ENCODE data around the gene KLHL2.
A peak's percentile ranks its signal among the peaks of the same experiment; 100 is the strongest.
"Not testable (repeated sequence)": the region's sequence is repeated elsewhere in the genome, so short reads cannot be mapped to it uniquely, and the experiment has no call there.

Gene KLHL2

DNA sequence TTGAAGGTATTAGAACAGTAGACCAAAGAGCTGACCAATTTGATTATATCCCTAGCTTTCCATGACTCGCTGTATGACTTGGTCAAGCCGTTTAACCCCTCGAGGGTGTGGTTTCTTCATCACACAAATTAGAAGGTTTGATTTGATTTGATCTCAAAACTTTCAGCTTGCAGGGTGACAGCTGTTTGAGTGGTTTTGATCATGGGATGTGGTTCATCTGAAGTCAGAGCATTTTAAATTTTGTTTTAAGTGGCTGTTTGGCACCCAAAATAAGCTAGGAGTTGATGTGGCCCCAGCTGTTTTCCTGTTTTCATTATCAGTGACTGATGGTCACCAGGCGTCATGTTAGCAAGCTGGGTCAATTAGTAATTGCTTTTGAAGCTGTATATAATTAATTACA is 52.4 kb downstream of the KLHL2 start:
- not testable (repeated sequence) for H3K4me3 ChIP-seq (ENCODE audit: low read length); DNase-seq (ENCODE audit: low read depth)

DNA sequence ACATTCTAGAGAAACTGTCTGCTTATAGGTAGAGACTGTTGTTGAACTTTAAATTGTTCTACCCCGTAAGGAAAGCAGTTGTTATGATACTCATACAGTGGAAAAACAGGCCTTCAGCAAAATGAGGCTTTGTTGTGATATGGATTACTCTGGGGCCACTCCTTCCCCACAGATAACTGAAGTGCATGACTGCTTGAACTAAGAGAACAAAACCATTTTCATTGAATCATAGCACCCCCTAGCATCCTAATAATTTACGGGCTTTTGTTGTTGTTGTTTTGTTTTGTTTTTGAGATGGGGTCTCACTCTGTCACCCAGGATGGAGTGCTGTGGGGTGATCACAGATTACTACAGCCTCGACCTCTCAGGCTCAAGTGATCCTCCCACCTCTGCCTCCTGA is 54.9 kb downstream of the KLHL2 start:
- DNase-seq (ENCODE audit: low read depth): peak; percentile 2
- H3K4me3 ChIP-seq (ENCODE audit: low read length): not testable (repeated sequence)

DNA sequence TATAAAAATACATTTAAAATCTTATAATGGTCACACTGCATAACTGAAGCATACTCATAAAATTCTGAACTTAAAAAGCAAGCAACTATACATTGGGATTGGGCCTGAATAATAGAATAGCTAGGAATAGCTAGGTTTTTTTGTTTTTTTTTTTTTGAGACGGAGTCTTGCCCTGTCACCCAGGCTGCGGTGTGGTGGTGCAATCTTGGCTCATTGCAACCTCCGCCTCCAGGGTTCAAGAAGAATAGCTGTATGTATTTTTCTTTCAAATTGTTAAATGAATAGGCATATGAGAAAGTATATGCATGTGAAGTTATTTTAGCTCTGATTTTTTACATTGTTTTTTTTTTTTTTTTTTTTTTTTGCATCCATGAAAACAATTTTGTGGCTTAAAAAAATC is 56.1 kb downstream of the KLHL2 start:
- H3K4me3 ChIP-seq (ENCODE audit: low read length); DNase-seq (ENCODE audit: low read depth): not testable (repeated sequence)

DNA sequence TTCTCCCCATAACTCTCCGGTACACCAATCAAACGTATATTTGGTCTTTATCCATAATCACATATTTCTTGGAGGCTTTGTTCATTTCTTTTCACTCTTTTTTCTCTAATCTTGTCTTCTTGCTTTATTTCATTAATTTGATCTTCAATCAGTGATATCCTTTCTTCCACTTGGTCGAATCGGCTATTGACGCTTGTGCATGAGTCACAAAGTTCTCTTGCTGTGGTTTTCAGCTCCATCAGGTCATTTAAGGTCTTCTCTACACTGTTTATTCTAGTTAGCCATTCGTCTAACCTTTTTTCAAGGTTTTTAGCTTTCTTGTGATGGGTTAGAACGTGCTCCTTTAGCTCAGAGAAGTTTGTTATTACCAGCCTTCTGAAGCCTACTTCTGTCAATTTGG is 62.6 kb downstream of the KLHL2 start:
- not testable (repeated sequence) for H3K4me3 ChIP-seq (ENCODE audit: low read length); DNase-seq (ENCODE audit: low read depth)

DNA sequence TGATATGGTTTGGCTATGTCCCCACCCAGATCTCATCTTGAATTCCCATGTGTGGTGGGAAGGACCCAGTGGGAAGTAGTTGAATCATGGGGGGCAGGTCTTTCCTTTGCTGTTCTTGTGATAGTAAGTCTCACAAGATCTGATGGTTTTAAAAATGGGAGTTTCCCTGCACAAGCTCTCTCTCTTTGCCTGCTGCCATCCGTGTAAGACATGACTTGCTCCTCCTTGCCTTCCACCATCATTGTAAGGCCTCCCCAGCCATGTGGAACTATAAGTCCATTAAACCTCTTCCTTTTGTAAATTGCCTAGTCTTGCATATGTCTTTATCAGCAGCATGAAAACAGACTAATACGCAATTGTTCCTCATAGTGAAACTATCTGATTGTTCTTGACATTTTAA is 66.1 kb downstream of the KLHL2 start:
- H3K4me3 ChIP-seq (ENCODE audit: low read length); DNase-seq (ENCODE audit: low read depth): not testable (repeated sequence)

DNA sequence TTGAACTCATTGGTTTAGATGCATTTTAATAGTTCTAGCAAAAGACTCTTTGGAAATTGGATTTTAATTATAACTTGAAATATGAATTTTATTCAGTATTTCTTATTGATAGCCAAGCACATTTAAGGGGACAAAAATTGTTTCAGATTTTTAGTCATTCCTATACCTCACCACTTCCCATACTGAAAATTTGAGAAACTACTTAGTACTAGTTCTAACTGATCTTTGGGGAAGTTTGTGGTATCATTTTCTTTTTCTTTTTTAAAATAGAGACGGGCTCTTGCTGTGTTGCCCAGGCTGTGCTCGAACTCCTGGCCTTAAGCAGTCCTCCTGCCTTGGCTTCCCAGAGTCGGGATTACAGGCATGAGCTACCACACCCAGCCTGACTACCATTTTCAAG is 68.0 kb downstream of the KLHL2 start:
- DNase-seq (ENCODE audit: low read depth); H3K4me3 ChIP-seq (ENCODE audit: low read length): not testable (repeated sequence)

DNA sequence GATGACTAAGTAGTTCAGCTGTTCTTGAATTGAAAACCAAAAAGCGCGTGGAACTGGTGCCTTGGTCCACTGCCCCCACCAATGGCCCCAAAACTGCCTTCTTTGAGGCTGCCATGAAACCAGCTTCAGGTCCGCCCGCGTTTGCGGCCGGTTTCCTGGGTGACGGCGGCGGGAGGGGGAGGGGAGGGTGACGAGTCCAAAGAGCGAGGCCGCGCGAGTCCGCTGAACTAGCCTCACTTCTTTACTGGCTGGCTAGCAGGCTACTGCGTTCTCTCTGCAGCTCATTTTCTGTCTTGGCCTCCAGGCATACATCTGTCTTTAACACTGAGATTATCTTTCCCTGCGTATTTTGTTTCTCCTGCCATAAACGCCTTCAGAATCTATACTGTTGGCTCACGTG is 72.2 kb downstream of the KLHL2 start:
- DNase-seq (ENCODE audit: low read depth); H3K4me3 ChIP-seq (ENCODE audit: low read length): not testable (repeated sequence)

DNA sequence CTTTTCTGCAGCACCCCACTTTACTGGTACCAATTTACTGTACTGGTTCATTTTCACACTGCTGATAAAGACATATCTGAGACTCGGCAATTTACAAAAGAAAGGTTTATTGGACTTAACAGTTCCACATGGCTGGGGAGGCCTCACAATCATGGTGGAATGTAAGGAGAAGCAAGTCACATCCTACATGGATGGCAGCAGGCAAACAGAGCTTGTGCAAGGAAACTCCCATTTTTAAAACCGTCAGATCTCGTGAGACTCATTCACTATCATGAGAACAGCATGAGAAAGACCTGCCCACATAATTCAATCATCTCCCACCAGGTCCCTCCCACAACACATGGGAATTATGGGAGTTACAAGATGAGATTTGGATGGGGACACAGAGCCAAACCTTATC is 77.3 kb downstream of the KLHL2 start:
- DNase-seq (ENCODE audit: low read depth); H3K4me3 ChIP-seq (ENCODE audit: low read length): not testable (repeated sequence)

DNA sequence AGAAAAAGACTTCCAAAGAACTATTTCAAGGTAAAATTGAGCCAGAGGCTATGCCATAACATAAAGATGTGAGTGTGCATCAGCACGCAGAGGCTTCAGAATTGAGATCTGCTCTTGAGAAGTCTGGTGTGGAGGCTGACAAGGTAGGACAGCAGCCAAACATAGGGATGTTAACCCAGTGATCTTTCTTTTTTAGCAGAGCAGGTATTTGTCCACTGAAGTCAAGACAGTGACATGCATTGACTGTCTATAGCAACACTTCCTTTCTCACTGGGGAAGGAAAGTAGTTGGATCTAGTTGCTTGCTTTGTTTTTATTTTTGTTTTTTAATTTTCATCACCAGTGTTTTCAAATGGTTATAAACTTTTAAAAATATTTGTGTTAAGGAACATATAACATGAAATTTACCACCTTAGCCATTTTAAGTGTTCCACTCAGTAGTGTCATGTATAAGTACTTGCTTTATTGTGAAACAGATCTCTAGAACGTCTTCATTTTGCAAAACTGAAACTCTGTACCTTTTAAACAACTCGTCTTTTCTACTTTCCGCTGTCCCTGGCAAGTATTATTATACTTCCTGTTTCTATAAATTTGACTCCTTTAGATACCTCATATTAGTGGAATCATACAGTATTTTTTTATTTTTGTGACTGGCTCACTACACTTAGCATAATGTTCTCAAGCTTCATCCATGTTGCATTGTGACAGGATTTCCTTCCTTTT is 79.4 kb downstream of the KLHL2 start:
- not testable (repeated sequence) for DNase-seq (ENCODE audit: low read depth); H3K4me3 ChIP-seq (ENCODE audit: low read length)

DNA sequence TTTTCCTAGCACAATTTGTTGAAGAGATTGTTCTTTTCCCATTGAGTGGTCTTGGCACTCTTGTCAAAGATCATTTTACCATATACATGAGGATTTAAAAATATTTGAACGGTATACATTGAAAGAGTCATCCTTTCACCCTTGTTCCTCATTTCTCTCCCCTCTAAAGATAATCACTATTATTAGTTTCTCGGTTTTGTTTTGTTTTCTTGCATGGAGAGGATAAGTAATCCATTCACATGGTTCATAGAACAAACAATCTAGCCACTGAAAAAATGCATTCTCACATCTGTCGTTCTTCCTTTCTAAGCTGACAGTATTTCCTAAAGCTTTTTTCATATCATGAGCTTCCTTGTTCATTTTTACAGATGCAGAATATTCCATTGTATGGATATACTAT is 80.9 kb downstream of the KLHL2 start:
- TF ChIP-seq, protein P1, sequence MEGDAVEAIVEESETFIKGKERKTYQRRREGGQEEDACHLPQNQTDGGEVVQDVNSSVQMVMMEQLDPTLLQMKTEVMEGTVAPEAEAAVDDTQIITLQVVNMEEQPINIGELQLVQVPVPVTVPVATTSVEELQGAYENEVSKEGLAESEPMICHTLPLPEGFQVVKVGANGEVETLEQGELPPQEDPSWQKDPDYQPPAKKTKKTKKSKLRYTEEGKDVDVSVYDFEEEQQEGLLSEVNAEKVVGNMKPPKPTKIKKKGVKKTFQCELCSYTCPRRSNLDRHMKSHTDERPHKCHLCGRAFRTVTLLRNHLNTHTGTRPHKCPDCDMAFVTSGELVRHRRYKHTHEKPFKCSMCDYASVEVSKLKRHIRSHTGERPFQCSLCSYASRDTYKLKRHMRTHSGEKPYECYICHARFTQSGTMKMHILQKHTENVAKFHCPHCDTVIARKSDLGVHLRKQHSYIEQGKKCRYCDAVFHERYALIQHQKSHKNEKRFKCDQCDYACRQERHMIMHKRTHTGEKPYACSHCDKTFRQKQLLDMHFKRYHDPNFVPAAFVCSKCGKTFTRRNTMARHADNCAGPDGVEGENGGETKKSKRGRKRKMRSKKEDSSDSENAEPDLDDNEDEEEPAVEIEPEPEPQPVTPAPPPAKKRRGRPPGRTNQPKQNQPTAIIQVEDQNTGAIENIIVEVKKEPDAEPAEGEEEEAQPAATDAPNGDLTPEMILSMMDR (IDR thresholded peaks at IDR 0.05; ENCODE audit: insufficient read depth, low read depth, low read length, missing control alignments): no peak
- H3K4me3 ChIP-seq (ENCODE audit: low read length): no peak overlapping the region
- DNase-seq (ENCODE audit: low read depth): no peak

DNA sequence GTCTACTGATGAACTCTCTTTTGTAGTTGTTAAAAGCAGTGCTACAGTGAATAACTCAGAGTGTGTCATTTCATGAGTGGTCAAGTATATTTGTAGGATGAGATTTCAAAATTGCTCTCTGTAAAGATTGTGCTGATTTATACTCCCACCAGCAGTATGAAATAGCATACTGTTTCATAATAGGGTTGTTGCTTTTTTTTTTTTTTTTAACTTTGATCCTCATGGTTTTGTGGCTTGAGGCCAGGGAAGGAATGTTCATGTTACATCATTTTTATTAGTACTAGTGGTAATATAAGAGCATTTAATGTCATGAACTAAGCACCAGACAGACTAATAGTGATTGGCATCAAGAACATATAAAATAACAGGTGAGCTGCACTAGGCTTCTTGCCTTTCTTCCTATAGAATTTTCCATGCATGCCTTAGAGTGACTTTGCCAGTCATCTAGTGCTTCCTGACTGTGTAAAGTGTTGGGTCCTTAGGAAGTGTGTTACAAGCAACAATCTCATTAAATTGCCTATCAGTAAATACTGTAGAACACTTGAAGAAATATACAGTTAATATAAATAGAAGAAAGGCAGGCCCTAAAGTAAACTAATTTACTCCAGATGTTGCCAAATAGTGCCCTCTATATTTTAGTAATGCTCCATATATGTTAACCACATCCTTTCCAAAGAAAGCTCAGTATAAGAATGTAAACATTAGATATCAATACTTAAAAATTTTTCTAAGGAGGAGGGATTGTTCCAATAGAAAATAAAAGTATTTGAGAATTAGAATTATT is 81.5 kb downstream of the KLHL2 start:
- TF ChIP-seq, protein P1 (IDR thresholded peaks at IDR 0.05; ENCODE audit: insufficient read depth, low read depth, low read length, missing control alignments): no peak
- peak; percentile 65 for DNase-seq (ENCODE audit: low read depth)
- no peak overlapping the region for H3K4me3 ChIP-seq (ENCODE audit: low read length)

DNA sequence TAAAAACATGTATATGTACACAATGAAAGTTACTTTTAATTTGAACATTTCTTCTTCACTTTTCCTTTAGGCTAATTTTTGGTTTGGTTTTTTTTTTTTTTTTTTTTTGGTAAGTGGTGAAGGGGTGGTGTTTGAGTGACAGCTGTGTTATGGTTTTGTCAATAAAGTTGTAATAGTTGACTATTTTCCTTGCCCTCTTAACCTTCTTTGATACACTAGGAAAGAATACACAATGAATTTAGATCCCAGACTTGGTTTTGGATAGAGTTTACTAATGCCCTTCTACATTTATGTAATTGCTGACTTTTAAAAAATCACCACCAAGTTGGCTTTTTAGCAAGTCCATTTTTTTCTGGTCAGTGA is 82.0 kb downstream of the KLHL2 start:
- DNase-seq (ENCODE audit: low read depth): no peak
- TF ChIP-seq, protein P1 (IDR thresholded peaks at IDR 0.05; ENCODE audit: insufficient read depth, low read depth, low read length, missing control alignments): no peak
- H3K4me3 ChIP-seq (ENCODE audit: low read length): no peak overlapping the region
